ENCODE results near the gene KIN. TPM values are rescaled to one million over a fixed set of nuclear protein-coding genes. Genes with fewer than 3 reads are reported as not detected.

KIN gene
- polyA plus RNA-seq, 3 donors, result 3.0 to 4.6 (median 3.1) TPM

DNA sequence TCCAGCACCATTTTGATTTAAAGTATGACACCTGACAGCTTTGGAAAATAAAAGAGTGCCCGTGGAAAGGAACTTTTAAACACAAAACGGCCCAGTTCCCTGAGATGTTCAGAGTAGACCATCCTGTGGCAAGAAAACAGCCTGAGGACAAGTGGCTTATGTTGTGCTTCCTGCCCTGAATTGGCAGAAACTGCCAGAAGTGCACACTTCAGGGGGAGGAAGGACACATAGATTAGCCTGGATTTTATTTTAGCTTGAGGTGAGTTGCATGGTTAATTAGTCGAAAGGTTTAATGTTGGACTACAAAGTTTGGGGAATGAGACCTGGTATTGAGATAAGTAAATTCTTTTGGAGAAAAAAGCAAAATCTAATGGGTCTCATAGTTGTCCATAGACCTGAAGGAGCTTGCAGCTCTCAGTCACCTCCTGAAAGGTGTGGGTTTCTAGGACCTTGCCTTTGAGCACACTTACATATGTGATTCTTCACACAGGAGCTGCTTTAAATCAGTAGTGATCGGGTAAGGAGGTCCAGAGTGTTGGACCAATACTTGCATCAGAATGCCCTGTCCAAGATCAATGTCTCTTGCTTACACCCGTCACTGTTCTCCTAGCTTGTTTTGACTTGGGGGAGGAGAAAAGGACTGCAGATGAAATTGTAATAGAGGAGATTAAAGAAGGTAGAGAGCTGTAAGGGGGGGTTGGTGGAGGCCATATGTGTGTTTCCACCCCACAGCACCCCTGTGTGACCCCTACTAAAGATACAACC lies 79.8 kb downstream of the KIN start:
- intact Hi-C loops (cut with micrococcal nuclease), result no loop called here
- H3K36me3 ChIP-seq (replicated peaks in 1 of 2; ENCODE audit: control insufficient read depth in 1 of 2, insufficient read depth in 2 of 2, low read length in 2 of 2), result no peaks in the 10 kb centered on the region
- H3K79me2 ChIP-seq (ENCODE audit: insufficient read depth, low read length), result no peaks in the 10 kb centered on the region
- DNase-seq, result no peak
- no peak overlapping the region for H3K4me2 ChIP-seq (replicated peaks; ENCODE audit: extremely low read depth, low read length, poor library complexity, severe bottlenecking)
- H4K20me1 ChIP-seq (ENCODE audit: insufficient read depth, low read length), result no peaks in the 10 kb centered on the region
- peaks cover 0 to 8% of the 10 kb centered on the region in 2 donors for H3K27me3 ChIP-seq (ENCODE audit: control insufficient read depth in 2 of 2, insufficient read depth in 2 of 2, low read length in 2 of 2)
- Mint-ChIP-seq H3K9me3 (peaks cover 0 to 4% (median 0%) of the 10 kb centered on the region in 7 donors), H3K4me3 (no peak overlapping the region), H3K4me1 (no peaks in the 10 kb centered on the region), H3K36me3 (no peaks in the 10 kb centered on the region), H3K27me3 (ENCODE audit: low read depth in 3 of 3) (peaks cover 5 to 23% (median 8%) of the 10 kb centered on the region in 3 donors), H3K27ac (no peak overlapping the region)
- H3K4me1 ChIP-seq (ENCODE audit: control insufficient read depth in 1 of 2, insufficient read depth in 2 of 2, low read length in 2 of 2), result no peaks in the 10 kb centered on the region
- no peak overlapping the region for H2AFZ ChIP-seq (ENCODE audit: insufficient read depth, low read depth, low read length, poor library complexity, severe bottlenecking)
- no peak overlapping the region for H3K27ac ChIP-seq (ENCODE audit: low read depth in 1 of 2, low read length in 2 of 2)
- TF ChIP-seq, protein P1, sequence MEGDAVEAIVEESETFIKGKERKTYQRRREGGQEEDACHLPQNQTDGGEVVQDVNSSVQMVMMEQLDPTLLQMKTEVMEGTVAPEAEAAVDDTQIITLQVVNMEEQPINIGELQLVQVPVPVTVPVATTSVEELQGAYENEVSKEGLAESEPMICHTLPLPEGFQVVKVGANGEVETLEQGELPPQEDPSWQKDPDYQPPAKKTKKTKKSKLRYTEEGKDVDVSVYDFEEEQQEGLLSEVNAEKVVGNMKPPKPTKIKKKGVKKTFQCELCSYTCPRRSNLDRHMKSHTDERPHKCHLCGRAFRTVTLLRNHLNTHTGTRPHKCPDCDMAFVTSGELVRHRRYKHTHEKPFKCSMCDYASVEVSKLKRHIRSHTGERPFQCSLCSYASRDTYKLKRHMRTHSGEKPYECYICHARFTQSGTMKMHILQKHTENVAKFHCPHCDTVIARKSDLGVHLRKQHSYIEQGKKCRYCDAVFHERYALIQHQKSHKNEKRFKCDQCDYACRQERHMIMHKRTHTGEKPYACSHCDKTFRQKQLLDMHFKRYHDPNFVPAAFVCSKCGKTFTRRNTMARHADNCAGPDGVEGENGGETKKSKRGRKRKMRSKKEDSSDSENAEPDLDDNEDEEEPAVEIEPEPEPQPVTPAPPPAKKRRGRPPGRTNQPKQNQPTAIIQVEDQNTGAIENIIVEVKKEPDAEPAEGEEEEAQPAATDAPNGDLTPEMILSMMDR (IDR thresholded peaks at IDR 0.05), result no peak
- no peak overlapping the region for H3K4me3 ChIP-seq (replicated peaks in 1 of 3; ENCODE audit: low read depth in 2 of 3, low read length in 3 of 3)
- no peak overlapping the region for H3K9ac ChIP-seq (ENCODE audit: insufficient read depth, low read length, poor library complexity, severe bottlenecking)
- H3K9me3 ChIP-seq (replicated peaks in 1 of 2; ENCODE audit: control insufficient read depth in 1 of 2, insufficient read depth in 1 of 2, low read length in 2 of 2), result no peaks in the 10 kb centered on the region
- 87% methylated on average over 2 of the region's 5 CpGs for WGBS (ENCODE audit: insufficient coverage)

DNA sequence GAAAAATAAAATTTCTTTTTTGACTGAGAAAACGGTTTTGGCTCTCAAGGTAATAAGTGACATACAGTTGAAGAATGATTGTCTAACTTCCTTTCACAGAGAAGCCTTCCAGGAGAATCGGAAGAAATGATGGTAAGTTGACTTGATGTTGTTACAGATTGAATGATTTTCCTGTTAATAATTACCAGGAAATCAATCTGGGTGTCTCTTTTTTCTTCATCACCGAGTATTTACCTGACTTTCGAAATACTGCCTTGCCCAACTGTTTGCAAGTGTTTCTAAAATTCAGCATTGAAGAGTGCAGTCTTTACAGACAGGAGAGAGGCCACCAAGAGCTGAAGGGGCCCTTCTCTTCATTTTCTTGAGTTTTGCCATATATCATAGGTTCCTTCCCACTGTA lies 80.7 kb downstream of the KIN start:
- no CpG with 5 or more reads among the region's 4 CpGs for WGBS (ENCODE audit: insufficient coverage)
- Mint-ChIP-seq H3K9me3 (peaks cover 0 to 4% (median 0%) of the 10 kb centered on the region in 7 donors), H3K4me1 (no peaks in the 10 kb centered on the region), H3K27me3 (ENCODE audit: low read depth in 3 of 3) (peaks cover 5 to 28% (median 8%) of the 10 kb centered on the region in 3 donors), H3K36me3 (no peaks in the 10 kb centered on the region), H3K27ac (no peak overlapping the region), H3K4me3 (no peak overlapping the region)
- DNase-seq, result no peak
- H2AFZ ChIP-seq (ENCODE audit: insufficient read depth, low read depth, low read length, poor library complexity, severe bottlenecking), result no peak overlapping the region
- H3K36me3 ChIP-seq (replicated peaks in 1 of 2; ENCODE audit: control insufficient read depth in 1 of 2, insufficient read depth in 2 of 2, low read length in 2 of 2), result no peaks in the 10 kb centered on the region
- no peak overlapping the region for H3K27ac ChIP-seq (ENCODE audit: low read depth in 1 of 2, low read length in 2 of 2)
- H3K4me3 ChIP-seq (replicated peaks in 1 of 3; ENCODE audit: low read depth in 2 of 3, low read length in 3 of 3), result no peak overlapping the region
- H3K27me3 ChIP-seq (ENCODE audit: control insufficient read depth in 2 of 2, insufficient read depth in 2 of 2, low read length in 2 of 2), result peaks cover 1 to 8% of the 10 kb centered on the region in 2 donors
- no peaks in the 10 kb centered on the region for H4K20me1 ChIP-seq (ENCODE audit: insufficient read depth, low read length)
- intact Hi-C loops (cut with micrococcal nuclease), result no loop called here
- H3K9me3 ChIP-seq (replicated peaks in 1 of 2; ENCODE audit: control insufficient read depth in 1 of 2, insufficient read depth in 1 of 2, low read length in 2 of 2), result no peaks in the 10 kb centered on the region
- TF ChIP-seq, protein P1 (IDR thresholded peaks at IDR 0.05), result no peak
- no peak overlapping the region for H3K9ac ChIP-seq (ENCODE audit: insufficient read depth, low read length, poor library complexity, severe bottlenecking)
- H3K79me2 ChIP-seq (ENCODE audit: insufficient read depth, low read length), result no peaks in the 10 kb centered on the region
- H3K4me2 ChIP-seq (replicated peaks; ENCODE audit: extremely low read depth, low read length, poor library complexity, severe bottlenecking), result no peak overlapping the region
- H3K4me1 ChIP-seq (ENCODE audit: control insufficient read depth in 1 of 2, insufficient read depth in 2 of 2, low read length in 2 of 2), result no peaks in the 10 kb centered on the region

All from CD14-positive monocyte (primary cell).